ENCODE measurements around the gene TMEM161A. TPM values are rescaled to one million over a fixed set of nuclear protein-coding genes. Genes with fewer than 3 reads are reported as not detected.

TMEM161A gene
- total RNA-seq, 1 donor from 2014 or later = 14.5 TPM

DNA sequence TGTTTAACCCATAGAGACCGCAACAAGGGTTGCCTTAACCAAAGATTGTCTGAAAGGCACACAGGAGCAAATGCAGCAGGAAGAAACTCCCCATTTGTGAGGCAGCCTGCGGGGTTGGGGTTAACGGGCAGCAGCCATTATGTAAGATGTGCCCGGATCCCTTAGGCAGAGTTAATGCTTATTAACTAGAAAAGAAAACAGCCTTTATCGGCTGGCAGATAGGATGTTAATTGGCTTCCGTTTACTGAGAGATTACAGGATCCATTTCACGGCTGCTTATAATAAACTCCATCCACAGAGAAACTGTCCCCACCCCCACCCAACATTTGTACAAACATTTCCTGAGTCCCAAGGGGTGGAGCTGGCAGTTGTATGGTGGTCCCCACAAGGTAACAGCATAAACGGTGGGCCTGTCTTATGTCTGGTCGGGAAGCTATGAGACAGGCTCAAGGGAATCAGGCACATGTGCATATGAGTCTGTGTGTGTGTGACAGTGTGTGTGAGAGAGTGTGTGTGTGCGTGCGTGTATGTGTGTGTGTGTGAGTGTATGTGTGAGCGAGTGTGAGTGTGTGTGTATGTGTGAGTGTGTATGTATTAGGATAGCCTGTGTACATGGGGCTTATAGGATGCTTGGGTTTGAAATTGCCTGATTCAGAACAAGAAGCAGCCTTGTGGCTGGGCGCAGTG, 63.9 kb downstream of the TMEM161A start:
- TF ChIP-seq, protein P1, sequence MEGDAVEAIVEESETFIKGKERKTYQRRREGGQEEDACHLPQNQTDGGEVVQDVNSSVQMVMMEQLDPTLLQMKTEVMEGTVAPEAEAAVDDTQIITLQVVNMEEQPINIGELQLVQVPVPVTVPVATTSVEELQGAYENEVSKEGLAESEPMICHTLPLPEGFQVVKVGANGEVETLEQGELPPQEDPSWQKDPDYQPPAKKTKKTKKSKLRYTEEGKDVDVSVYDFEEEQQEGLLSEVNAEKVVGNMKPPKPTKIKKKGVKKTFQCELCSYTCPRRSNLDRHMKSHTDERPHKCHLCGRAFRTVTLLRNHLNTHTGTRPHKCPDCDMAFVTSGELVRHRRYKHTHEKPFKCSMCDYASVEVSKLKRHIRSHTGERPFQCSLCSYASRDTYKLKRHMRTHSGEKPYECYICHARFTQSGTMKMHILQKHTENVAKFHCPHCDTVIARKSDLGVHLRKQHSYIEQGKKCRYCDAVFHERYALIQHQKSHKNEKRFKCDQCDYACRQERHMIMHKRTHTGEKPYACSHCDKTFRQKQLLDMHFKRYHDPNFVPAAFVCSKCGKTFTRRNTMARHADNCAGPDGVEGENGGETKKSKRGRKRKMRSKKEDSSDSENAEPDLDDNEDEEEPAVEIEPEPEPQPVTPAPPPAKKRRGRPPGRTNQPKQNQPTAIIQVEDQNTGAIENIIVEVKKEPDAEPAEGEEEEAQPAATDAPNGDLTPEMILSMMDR (IDR thresholded peaks at IDR 0.05) = no peak
- intact Hi-C loops (cut with DNase I) = no loop called here

DNA sequence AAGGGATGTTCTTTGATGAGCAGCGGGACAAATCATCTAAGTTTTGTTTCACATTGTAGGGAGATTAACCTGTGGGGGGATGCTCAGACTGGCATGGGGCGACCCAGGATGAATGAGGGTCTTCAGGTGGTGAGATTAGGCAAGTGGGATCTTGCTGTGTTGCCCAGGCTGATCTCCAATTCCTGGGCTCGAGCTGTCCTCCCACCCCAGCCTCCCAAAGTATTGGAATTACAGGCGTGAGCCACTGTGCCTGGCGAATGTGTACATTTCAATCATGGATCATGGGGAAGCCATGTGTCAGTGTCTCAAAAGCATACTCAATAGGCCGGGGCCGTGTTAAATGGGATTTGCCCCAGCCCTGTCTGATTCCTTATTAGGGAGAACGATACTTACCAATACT, 66.4 kb downstream of the TMEM161A start:
- TF ChIP-seq, protein P1 (IDR thresholded peaks at IDR 0.05) = no peak
- intact Hi-C loops (cut with DNase I) = no loop called here
- no peaks in the 10 kb centered on the region for H3K27me3 ChIP-seq

More for the DNA sequence above, 63.9 kb downstream of the TMEM161A start:
- no peaks in the 10 kb centered on the region for H3K27me3 ChIP-seq
- peaks cover 0 to under 1% of the 10 kb centered on the region in 2 donors for H3K4me1 ChIP-seq
- H3K27ac ChIP-seq = no peak overlapping the region
- peaks cover 0 to 5% of the 10 kb centered on the region in 2 donors for H3K36me3 ChIP-seq
- H3K9me3 ChIP-seq = no peaks in the 10 kb centered on the region
- no peak overlapping the region for H3K4me3 ChIP-seq
- DNase-seq (ENCODE audit: low spot score in 2 of 2) = no peak

More for the DNA sequence above, 66.4 kb downstream of the TMEM161A start:
- H3K27ac ChIP-seq = no peak overlapping the region
- DNase-seq (ENCODE audit: low spot score in 2 of 2) = no peak
- H3K36me3 ChIP-seq = no peaks in the 10 kb centered on the region
- H3K4me1 ChIP-seq = peaks cover 0 to 6% of the 10 kb centered on the region in 2 donors
- H3K4me3 ChIP-seq = no peak overlapping the region
- H3K9me3 ChIP-seq = no peaks in the 10 kb centered on the region

Other genes with a start within 250 kb of the TMEM161A start
- not detected for gene CERS1, start 242.3 kb downstream of the TMEM161A start, total RNA-seq
- 331 TPM for gene COPE, start 219.1 kb downstream of the TMEM161A start, total RNA-seq
- 51.6 TPM for gene DDX49, start 218.8 kb downstream of the TMEM161A start, total RNA-seq
- 93.0 TPM for gene HOMER3, start 197.3 kb downstream of the TMEM161A start, total RNA-seq
- 23.6 TPM for gene SUGP2, start 105.0 kb downstream of the TMEM161A start, total RNA-seq
- gene ARMC6, start 104.9 kb downstream of the TMEM161A start, total RNA-seq = 34.7 TPM
- gene SLC25A42, start 74.5 kb downstream of the TMEM161A start, total RNA-seq = 8.9 TPM
- gene MEF2B, start 31.8 kb upstream of the TMEM161A start, total RNA-seq = not detected
- 26.9 TPM for gene BORCS8, start 53.7 kb upstream of the TMEM161A start, total RNA-seq
- gene RFXANK, start 53.8 kb upstream of the TMEM161A start, total RNA-seq = 20.2 TPM
- gene NR2C2AP, start 64.9 kb upstream of the TMEM161A start, total RNA-seq = 16.5 TPM
- gene NCAN, start 73.5 kb upstream of the TMEM161A start, total RNA-seq = not detected
- 8.8 TPM for gene TM6SF2, start 134.8 kb upstream of the TMEM161A start, total RNA-seq
- gene SUGP1, start 182.0 kb upstream of the TMEM161A start, total RNA-seq = 42.9 TPM
- 41.2 TPM for gene MAU2, start 182.4 kb upstream of the TMEM161A start, total RNA-seq

Data from ascending aorta (tissue), 2 donors.